SK-N-SH (cell line): ENCODE measurements around the gene ACSL3. TPM values are rescaled to one million over a fixed set of nuclear protein-coding genes. Genes with fewer than 3 reads are reported as not detected.

Experiments used
- CTCF ChIA-PET: fragments of 300-600, 350-600 bp; formaldehyde crosslinking; extraction: SDS; loops from one replicate; lab custom pipeline; 2021; lab: Yijun Ruan, JAX
- POLR2A ChIA-PET: fragments of 350-600 bp; sonication (Branson Sonifier 250); formaldehyde crosslinking; extraction: SDS; loops from one replicate; lab custom pipeline; 2020; ENCODE audit warnings: antibody characterized with exemption, inconsistent platforms; lab: Yijun Ruan, JAX
- DNase-seq: peaks from one replicate; pipeline ENCODE4 v3.0.0; 2012
- H2AFZ ChIP-seq: fragments of 200-600 bp; sonication (generic); 2 replicates; pipeline ENCODE4 v1.8.1; 2016; ENCODE audit warnings: antibody characterized with exemption, mild to moderate bottlenecking, low read depth
- H3F3A ChIP-seq: fragments of 200-600 bp; sonication (generic); replicated peaks from 2 replicates; pipeline ENCODE3; 2016; ENCODE audit warnings: antibody characterized with exemption, mild to moderate bottlenecking; ENCODE audit not compliant: insufficient read depth
- H3K27ac ChIP-seq, 2 experiments: fragments of 200-500 bp in 1 of 2; fragments of 200-600 bp in 1 of 2; sonication (Bioruptor generic) in 1 of 2; sonication (generic), shearing (Covaris generic) in 1 of 2; 2 replicates each; pipeline versions ENCODE4 v1.5.1 to v1.6.1; 2014 to 2016; ENCODE audit warnings: low read depth in 2 of 2, inconsistent platforms in 1 of 2, low read length in 1 of 2, mild to moderate bottlenecking in 1 of 2, mixed read lengths in 1 of 2
- H3K27me3 ChIP-seq: fragments of 200-600 bp; sonication (generic), shearing (Covaris generic); 2 replicates; pipeline ENCODE4 v1.6.1; 2016; ENCODE audit warnings: mixed run types; ENCODE audit not compliant: insufficient read depth
- H3K36me3 ChIP-seq, 2 experiments: fragments of 200-500 bp in 1 of 2; fragments of 200-600 bp in 1 of 2; sonication (Bioruptor generic) in 1 of 2; sonication (generic) in 1 of 2; replicated peaks in 1 of 2; 2 replicates each; pipeline versions ENCODE3 to v1.5.1; 2014 to 2016; ENCODE audit warnings: low read length in 1 of 2, mild to moderate bottlenecking in 1 of 2; ENCODE audit not compliant: insufficient read depth in 2 of 2, control insufficient read depth in 1 of 2
- H3K4me1 ChIP-seq, 2 experiments: fragments of 200-500 bp in 1 of 2; fragments of 200-600 bp in 1 of 2; sonication (Bioruptor generic) in 1 of 2; sonication (generic), shearing (Covaris generic) in 1 of 2; 2 replicates each; pipeline versions ENCODE4 v1.5.1 to v1.6.1; 2014 to 2016; ENCODE audit warnings: low read depth in 1 of 2, low read length in 1 of 2, mixed run types in 1 of 2; ENCODE audit not compliant: insufficient read depth in 2 of 2, control insufficient read depth in 1 of 2
- H3K4me2 ChIP-seq: fragments of 200-600 bp; sonication (generic), shearing (Covaris generic); 2 replicates; pipeline ENCODE4 v1.6.1; 2017; ENCODE audit warnings: mixed run types
- H3K4me3 ChIP-seq, 2 experiments: fragments of 200-500 bp in 1 of 2; fragments of 200-600 bp in 1 of 2; sonication (Bioruptor generic) in 1 of 2; sonication (generic), shearing (Covaris generic) in 1 of 2; 2 replicates each; pipeline versions ENCODE4 v1.5.1 to v1.8.1; 2014 to 2016; ENCODE audit warnings: low read depth in 2 of 2, inconsistent platforms in 1 of 2, low read length in 1 of 2, mild to moderate bottlenecking in 1 of 2, mixed read lengths in 1 of 2, moderate library complexity in 1 of 2
- H3K79me2 ChIP-seq: fragments of 200-600 bp; sonication (generic); 2 replicates; pipeline ENCODE4 v1.8.1; 2017; ENCODE audit warnings: mild to moderate bottlenecking; ENCODE audit not compliant: insufficient read depth
- H3K9ac ChIP-seq: fragments of 200-600 bp; sonication (generic); 2 replicates; pipeline ENCODE4 v1.6.1; 2017; ENCODE audit warnings: mixed run types
- H3K9me2 ChIP-seq: fragments of 200-600 bp; sonication (generic); 2 replicates; pipeline ENCODE4 v1.6.1; 2017; ENCODE audit warnings: mixed run types
- H3K9me3 ChIP-seq: fragments of 200-600 bp; sonication (generic); 2 replicates; pipeline ENCODE4 v1.6.1; 2017; ENCODE audit warnings: mixed run types, mild to moderate bottlenecking, moderate library complexity
- H4K20me1 ChIP-seq: fragments of 200-600 bp; sonication (generic); 2 replicates; pipeline ENCODE4 v1.6.1; 2017; ENCODE audit warnings: mild to moderate bottlenecking, mixed run types; ENCODE audit not compliant: insufficient read depth
- FOXM1 ChIP-seq: IDR thresholded peaks from 2 replicates; pipeline ENCODE4 v1.4.0; 2012; ENCODE audit warnings: low read depth, mild to moderate bottlenecking
- TCF12 ChIP-seq: IDR thresholded peaks from 2 replicates; pipeline ENCODE4 v1.4.0; 2012
- WGBS: methylation state at CpG from one replicate; pipeline ENCODE4 v1.1.6; 2017; ENCODE audit warnings: low lambda C conversion rate; 5-methylcytosine and 5-hydroxymethylcytosine counted together
- polyA plus RNA-seq, 3 experiments: library from polyadenylated mRNA; depleted of rRNA; stranded (reverse); fragments of >200 nt; gene quantifications; 2 replicates each; pipeline ENCODE4 v1.2.3, GENCODE V29; 2012

Gene ACSL3
- polyA plus RNA-seq, 1 of the 3 experiments (the other 2 are of a cell fraction): 15.7 TPM

DNA sequence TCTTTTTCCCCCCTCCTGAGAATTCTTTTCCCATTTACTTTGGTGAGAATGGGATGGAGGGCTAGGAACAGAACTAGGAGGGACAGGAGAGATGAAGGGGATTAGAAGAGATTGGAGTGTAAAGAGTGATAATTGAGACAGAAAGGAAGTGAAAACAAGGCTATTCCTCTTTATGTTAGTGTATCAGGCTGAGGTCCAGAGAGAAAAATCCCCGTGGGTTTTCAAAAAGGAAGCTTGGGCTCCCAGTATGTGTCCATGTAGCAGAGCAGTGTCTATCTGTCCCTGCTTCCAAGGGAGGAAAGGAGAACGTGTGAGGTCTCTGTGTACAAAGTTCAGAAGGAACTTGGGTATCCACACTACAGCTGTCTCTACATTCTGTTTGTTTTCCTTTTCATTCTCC lies 131.3 kb downstream of the ACSL3 start:
- H3K27ac ChIP-seq: no peak overlapping the region

More for the DNA sequence above, 131.3 kb downstream of the ACSL3 start:
- Histone ChIP-seq H3F3A (peaks cover 19% of the 10 kb centered on the region), H3K4me1 (peaks cover 22% of the 10 kb centered on the region in 2 experiments), H4K20me1 (no peaks in the 10 kb centered on the region), H3K9me3 (no peaks in the 10 kb centered on the region), H3K36me3 (no peaks in the 10 kb centered on the region), H3K27me3 (no peaks in the 10 kb centered on the region), H3K9me2 (no peaks in the 10 kb centered on the region), H3K9ac (no peak overlapping the region), H3K4me2 (no peak overlapping the region), H3K79me2 (no peaks in the 10 kb centered on the region), H2AFZ (no peak overlapping the region), H3K4me3 (no peak overlapping the region)
- ChIA-PET CTCF (interaction anchor here (1.5 to 3.7 kb wide), 2 partner anchors 10 to 806 kb away, joined by 4 to 20 read pairs; no protein-coding TSS in a partner anchor), POLR2A (no interaction called here)
- WGBS: 60% methylated on average over 2 of the region's 2 CpGs
- DNase-seq: no peak
- TF ChIP-seq FOXM1: no peak
- TF ChIP-seq TCF12: no peak
- TF ChIP-seq, all 33 proteins: peak for 0

Other genes with a start within 250 kb of the ACSL3 start
- 15.4 and 19.1 TPM in 2 replicates for gene FARSB, start 204.9 kb upstream of the ACSL3 start, polyA plus RNA-seq (2012; rRNA removed)
- gene MOGAT1, start 189.4 kb upstream of the ACSL3 start, polyA plus RNA-seq (2012; rRNA removed): not detected in 2 replicates
- 0.19 and 0.20 TPM in 2 replicates for gene KCNE4, start 191.2 kb downstream of the ACSL3 start, polyA plus RNA-seq (2012; rRNA removed)